Glomerular visceral epithelial cell (primary cell): ENCODE results near the gene PRKD1.

Source experiments
- DNase-seq: peaks from one replicate; pipeline ENCODE4 v3.0.0-alpha.2; 2016; ENCODE audit errors: extremely low spot score

Gene PRKD1

GRCh38 chr14:29838752-29839151 is 88.9 kb downstream of the PRKD1 start:
- no peak for DNase-seq

DNA sequence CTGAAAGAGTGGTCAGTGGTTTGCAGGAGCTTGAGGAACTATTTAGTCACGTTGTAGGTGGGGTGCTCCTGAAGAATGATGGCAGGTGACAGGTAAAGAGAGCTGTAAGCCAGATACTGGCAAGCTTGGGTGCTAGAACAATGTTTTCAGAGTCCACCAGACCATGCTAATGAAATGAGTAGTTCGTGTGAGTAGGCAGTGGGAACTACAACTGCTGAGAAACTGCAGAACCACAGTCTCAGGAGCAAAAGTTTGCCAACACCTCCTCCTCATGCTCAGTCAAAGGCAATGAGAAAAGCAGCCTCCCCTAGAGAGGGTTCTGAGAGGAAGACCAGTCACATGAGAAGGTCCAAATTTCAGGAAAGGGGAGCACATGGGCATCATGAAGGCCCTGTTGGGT is 91.3 kb downstream of the PRKD1 start:
- DNase-seq = no peak

- DNase-seq = no peak
Observed at GRCh38 chr14:29832042-29832441, 95.6 kb downstream of the PRKD1 start.

DNA sequence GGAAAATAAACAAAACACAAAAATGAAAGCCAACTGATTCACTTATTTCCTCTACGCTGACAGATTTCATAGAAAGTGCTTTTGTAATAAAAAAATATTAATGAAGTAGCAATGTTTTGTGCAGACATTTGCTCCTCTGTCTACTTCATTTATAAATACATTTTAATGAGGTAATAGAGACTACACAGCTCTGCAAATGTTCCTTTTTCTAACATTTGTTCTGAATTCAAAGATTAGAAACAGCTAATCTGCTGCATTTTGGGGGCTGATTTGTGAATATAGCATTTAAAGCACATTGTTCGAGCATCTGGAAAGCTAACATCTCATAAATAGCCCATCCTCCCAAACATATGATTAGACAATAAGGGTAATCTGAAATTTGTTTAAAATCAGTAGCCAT is 97.8 kb downstream of the PRKD1 start:
- no peak for DNase-seq

- DNase-seq = no peak
Observed at GRCh38 chr14:29823816-29824215, 103.8 kb downstream of the PRKD1 start.

DNA sequence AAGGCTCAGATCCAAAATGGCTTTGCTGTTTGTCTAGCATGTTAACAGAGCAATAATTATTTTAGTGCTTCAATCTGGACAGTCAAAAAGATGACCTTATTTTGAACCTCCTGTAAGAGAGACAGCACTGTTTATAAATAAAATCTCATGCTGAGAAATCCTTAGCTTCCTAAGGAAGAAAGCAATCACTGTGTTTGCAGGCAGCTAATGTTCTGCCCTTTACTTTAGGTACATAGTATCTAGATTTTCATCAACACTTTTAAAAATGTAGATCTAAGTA is 105.3 kb downstream of the PRKD1 start:
- no peak for DNase-seq

DNA sequence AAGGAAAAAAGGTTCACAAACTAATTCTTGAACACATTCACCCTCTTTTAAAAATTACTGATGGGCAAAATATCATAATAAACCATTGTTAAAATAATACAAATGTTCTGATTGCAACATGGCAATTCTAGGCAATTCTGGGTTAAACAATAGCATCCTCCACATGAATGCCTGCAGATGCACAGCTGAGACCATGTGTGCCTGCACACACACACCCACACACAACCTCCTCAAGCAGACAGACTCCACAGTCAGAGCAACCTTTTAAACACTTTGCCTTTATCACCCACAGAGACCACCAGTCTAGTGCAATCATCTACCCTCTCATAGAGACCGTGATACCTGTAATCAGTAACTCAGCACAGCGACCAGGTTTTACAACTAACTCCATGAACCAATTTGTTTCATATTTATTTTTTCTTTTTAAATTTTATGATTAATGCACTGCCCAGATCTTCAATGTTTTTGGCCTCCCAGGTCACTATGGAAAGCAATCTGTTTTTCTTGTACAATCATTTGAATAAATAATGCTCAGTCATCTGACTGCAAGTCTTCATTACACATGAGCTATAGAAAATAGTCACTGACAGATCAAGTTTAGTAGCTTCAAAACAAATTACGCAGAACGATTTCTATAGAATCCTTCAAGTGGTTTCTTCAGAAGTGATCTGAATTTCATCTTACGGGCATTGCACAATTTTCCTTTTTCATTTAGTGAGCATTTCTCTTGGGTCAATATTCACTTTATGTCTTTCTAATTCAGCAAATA is 105.8 kb downstream of the PRKD1 start:
- no peak for DNase-seq

GRCh38 chr14:29821242-29821641 is 106.4 kb downstream of the PRKD1 start:
- no peak for DNase-seq

DNA sequence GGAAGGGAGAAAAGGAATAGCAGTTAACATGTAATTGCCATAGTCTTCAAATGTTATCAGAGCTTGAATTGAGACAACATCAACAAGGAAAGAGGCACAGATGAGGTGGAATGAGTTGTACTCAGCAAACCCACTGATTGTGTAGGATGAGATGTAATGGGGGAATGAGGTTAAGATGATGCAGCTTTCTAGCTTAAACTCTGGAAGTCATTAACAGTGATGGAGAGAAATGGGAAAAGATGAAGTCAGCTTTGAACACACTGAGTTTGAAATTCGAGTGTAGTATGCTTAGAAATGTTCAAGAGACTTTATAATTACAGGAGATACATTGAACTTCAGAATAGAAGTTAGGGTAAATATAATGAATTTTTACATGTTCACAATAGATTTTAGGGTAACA is 106.9 kb downstream of the PRKD1 start:
- DNase-seq = no peak

DNA sequence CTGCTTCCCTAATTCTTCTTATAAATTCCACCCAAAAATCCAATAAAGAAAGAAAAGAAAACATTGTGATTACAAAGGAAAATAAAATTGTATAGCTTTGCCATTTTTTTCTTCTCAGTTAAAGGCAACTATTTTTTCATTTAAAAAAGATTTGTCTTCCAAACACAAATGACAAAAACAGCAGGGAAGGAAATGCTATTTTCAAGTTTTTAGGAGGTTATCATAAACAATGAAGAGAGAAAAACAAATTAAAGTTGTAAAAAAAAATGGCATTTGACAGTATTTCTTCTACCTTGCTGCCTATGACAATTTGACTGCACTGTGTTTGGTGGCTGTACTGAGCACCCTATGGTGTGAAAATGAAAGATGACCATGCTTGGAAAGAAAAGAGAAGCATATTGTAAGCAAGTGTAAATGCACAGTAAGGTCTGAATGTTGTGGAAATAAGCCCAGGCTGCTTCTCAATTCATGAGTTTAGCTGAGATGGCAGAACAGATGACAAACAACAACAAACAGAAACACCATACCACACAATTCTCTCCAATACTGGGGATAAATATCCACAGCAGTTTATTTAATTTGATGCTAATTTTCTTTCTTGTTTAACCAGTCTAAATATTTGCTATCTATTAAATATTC is 109.8 kb downstream of the PRKD1 start:
- no peak for DNase-seq

- DNase-seq = no peak
Observed at GRCh38 chr14:29815016-29815674, 112.5 kb downstream of the PRKD1 start.

DNA sequence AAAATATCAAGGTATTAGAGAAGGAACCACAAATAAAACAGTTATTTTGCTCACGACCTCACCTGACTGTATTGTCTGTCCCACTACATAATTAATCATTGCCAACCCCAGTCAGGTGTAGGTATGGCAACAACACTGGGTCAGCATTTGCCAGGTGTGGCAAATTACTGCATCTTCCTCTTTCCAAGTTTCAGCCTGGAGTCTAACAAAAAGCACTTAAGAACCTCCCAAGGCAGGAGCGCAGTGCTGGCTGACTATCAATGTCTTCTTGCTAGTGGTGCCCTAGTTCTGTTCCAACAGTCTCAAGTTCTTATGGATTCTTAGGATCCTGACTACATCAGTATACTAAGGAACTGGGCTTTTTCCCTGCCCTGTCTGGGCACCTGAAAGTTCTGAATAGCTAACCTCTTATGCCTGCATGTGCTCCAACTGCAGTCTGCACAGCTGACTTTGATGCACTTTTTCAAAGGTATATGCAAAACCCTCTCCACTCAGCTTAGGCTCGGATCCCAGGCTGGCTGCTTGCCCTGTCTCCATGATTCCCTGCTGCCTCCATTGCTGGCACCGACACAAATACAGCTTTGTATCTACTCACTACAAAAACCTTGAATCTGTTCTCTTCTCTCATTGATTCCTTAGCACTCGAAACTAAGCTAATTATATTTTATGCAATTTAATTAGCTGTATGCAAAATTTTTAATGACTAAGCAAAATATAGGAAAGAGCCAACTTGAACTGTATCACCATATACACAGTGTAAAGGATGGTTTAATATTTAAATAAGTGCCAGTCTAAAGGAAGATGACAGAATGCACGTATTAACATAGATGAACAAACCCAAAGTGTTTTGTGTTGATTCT is 113.3 kb downstream of the PRKD1 start:
- DNase-seq = no peak

DNA sequence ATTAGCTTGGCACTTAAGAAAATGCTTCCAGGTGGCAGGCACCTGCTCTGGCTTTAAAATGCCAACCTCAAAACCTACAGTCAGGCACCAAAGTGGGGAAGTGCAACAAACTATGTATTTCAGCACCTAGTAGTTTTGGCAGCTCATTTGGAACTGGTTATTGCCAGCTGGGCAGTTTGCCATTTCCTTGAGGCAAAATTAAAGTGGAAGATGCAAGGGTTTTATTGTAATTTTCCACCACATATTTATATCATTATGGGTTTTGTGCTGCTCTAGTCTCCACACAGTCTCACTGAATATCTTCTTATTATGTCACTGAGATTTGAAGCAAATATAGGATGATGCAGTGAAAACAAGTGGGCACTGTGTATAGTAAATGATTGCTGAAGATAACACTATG is 117.0 kb downstream of the PRKD1 start:
- DNase-seq = no peak

DNA sequence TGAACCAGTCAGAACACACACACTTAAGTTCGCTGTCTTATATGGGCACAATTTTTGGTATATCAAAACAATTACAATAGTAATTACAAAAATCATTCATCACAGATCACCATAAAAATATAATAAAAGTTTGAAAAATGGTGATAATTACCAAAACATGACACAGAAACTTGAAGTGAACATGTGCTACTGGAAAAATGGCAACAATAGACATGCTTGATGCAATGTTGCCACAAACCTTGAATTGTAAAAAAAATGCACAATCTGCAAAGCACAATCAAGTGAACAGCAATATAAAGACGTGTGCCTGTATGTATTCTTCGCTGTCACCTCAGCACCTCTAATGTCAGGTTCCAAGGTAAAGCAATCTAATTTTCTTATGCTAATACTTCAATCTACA is 117.6 kb downstream of the PRKD1 start:
- DNase-seq = no peak

- DNase-seq = no peak
Observed at GRCh38 chr14:29806124-29806517, 121.5 kb downstream of the PRKD1 start.

DNA sequence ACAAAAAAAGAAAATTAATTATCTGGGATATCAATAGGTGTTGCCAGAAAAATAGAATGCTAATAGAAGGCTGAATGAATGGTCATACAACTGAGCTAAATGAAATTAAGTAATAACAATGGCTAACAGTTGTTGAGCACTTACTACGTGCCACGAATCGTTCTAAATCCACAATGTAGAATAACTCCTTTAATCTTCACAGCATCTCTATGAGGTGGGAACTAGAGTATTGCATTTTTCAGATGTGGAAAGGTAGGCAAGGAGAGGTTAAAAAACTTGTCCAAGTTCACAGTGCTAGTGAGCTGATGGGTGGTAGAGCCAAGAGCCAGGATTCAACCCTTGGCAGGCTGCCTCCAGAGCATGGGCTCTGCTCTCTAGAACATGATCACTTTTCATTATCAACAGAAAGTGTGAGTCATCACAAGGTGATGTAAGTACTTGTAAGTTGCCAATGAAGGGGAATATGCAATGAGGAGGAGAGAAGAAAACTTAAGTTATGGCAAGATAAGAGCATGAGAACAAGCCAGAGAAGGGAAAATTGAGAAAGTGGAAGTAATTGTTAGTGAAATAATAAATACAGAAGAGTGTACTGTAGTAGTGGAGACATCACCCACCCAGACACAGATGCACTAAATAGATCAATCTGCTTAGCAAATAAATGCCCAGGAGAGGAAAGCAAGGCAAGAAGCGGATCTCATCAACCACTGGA is 122.1 kb downstream of the PRKD1 start:
- peak; percentile 63 for DNase-seq

DNA sequence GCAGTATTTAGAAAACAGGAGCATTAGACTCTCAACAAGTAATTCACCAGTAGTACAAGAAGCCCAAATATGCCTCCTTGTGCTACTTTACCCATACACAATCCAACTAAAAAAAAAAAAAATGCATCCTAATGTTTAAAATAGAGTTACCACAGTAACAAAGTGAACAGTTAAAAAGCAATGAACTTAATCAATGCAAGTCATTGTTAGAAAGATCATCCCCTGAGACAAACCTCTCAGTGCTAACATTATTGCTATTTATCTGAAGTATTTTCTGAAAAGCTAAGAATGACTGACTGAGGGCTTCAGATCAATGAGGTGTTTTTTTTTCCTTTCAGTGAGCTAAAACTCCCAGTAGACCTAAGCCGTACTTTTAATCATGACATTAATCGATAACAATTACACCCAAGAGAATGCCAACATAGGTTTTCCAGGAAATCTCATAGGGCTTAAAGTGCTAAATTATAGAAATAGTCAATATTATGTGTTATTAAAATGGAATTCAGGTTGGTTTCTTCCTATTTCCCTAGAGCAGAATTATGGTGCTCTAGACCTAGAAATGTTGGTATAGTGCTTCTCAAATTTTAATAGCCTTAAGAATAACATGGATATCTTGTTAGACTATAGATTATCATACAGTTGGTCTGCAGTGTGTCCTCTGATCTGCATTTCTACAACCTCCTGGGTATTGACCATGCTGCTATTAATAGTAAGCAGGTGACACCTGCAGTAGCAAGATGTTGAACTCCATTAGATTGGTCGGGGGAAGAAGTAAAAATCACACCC is 123.0 kb downstream of the PRKD1 start:
- no peak for DNase-seq

DNA sequence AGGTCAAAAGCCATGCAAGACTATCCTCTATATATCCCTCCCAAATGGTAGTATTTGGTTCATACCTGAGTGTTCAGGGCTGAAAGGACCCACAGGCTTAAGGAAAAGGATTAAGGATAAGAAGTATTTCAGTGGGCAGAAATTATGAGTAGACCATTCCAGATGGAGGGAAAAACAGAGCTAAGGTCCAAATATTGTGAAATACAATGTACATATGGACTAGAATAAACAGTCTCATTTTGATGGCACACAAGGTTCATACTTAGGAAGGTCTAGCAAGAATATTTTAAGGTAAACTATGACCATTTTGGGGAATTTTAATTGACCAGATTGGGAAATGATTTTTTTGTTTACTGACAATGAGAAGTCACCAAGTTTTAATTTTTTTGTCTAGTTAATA is 124.6 kb downstream of the PRKD1 start:
- DNase-seq = no peak

DNA sequence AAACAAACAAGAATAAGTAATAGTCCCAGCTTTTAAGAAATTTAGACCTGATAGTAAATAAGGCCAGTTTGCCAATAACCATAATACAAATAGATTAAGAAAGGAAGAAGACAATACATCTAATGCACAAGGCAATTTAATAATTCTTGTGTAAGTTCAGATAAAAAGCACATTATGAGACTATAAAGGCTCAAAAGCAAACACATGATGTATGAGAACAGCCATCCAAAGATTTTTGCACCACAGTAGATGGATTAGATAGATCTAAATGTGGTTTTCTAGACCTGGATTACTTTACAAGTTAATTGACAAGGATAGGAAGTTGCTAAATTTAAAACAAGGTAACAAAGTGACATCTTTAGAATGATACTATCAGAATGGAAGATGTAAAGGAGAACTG is 125.4 kb downstream of the PRKD1 start:
- DNase-seq = no peak

DNA sequence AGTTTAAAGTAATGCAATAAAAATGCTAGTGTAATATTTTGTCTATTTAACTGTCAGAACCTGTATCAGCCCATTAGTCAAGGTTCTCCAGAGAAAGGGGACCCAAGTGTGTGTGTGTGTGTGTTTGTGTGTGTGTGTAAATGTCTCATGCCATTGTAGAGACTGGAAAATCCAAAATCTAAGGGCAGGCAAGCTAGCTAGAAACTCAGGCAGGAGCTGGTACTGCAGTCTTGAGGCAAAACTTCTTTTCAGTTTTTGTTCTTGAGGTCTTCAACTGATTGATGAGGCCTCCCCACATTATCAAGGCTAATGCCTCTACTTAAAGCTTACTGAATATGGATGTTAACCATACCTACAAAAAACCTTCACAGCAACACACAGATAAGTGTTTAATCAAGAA is 126.7 kb downstream of the PRKD1 start:
- no peak for DNase-seq

DNA sequence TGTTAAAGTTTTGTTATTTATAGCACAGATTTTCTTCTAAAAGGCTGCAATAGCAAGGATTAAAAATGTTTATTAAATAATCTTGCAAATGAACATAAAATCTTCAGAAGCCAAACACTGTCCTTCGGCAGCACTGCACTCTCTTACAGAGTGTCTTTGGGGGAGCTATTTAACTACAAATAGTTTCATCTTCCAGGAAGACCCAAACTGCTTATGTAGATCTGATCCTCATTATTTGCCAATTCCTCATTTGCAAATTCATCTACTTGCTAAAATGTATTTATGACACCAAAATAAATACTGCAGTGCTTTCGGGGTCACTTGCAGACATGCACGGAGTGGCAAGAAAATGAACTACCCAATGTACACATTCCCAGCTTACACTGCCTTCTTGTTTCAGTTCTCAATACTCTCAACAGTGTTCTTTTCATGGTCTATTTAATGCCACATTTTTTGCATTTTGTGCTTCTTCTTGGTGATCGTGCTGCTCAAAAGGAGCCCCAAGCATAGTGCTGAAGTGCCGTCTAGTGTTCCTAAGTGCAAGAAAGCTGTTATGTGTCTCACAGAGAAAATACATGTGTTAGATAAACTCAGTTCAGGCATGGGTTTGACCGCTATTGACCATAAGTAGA is 128.1 kb downstream of the PRKD1 start:
- no peak for DNase-seq
